22Rv1 (cell line): ENCODE results near the gene TXNDC11.

ENCODE experiments used
- CTCF ChIP-seq: fragments of 450-650 bp; IDR thresholded peaks from 2 replicates; pipeline ENCODE4 v1.5.1; 2017; ENCODE audit warnings: mild to moderate bottlenecking
- ZFX ChIP-seq: fragments of 450-650 bp; IDR thresholded peaks from 2 replicates; pipeline ENCODE4 v1.6.1; 2017; ENCODE audit warnings: antibody characterized with exemption, borderline replicate concordance

GRCh38 chr16:11671271-11671670 lies 71.4 kb downstream of the TXNDC11 start:
- no peak for TF ChIP-seq CTCF
- no peak for TF ChIP-seq ZFX
